ENCODE measurements around the gene PLD6.

PLD6 gene

GRCh38 chr17:17206913-17207335 is 791 bp upstream of the PLD6 start:
- TF ChIP-seq TCF4 (CRISPR knock-in tag; IDR thresholded peaks at IDR 0.05; ENCODE audit: borderline replicate concordance), result no peak
- no peak for TF ChIP-seq CSDC2 (CRISPR knock-in tag; IDR thresholded peaks at IDR 0.05)
- no peak for TF ChIP-seq SNAI2 (CRISPR knock-in tag; IDR thresholded peaks at IDR 0.05)
- TF ChIP-seq ZNF8 (CRISPR knock-in tag; IDR thresholded peaks at IDR 0.05), result no peak
- no peak for TF ChIP-seq PPARA (CRISPR knock-in tag; IDR thresholded peaks at IDR 0.05; ENCODE audit: borderline replicate concordance)
- no peak for TF ChIP-seq CREB5 (CRISPR knock-in tag; IDR thresholded peaks at IDR 0.05; ENCODE audit: low read depth)
- TF ChIP-seq ZNF565 (CRISPR knock-in tag; conservative IDR thresholded peaks at IDR 0.05; ENCODE audit: low read depth), result no peak
- no peak for TF ChIP-seq ZFP3 (CRISPR knock-in tag; IDR thresholded peaks at IDR 0.05)
- TF ChIP-seq ZC3H10 (CRISPR knock-in tag; IDR thresholded peaks at IDR 0.05), result no peak
- no peak for TF ChIP-seq TOX (CRISPR knock-in tag; IDR thresholded peaks at IDR 0.05; ENCODE audit: borderline replicate concordance)
- TF ChIP-seq ZNF70 (CRISPR knock-in tag; IDR thresholded peaks at IDR 0.05), result no peak
- TF ChIP-seq CSRNP3 (CRISPR knock-in tag; IDR thresholded peaks at IDR 0.05), result no peak
- TF ChIP-seq GLIS3 (CRISPR knock-in tag; IDR thresholded peaks at IDR 0.05), result no peak
- TF ChIP-seq RARB (CRISPR knock-in tag; IDR thresholded peaks at IDR 0.05), result no peak
- peak; percentile 3; the same call in 2 of the 3 replicates for ATAC-seq

GRCh38 chr17:17205368-17206123 is 587 bp downstream of the PLD6 start:
- TF ChIP-seq BACH2 (CRISPR knock-in tag; IDR thresholded peaks at IDR 0.05; ENCODE audit: borderline replicate concordance) (no peak), CSDC2 (CRISPR knock-in tag; IDR thresholded peaks at IDR 0.05) (no peak), CREB5 (CRISPR knock-in tag; IDR thresholded peaks at IDR 0.05; ENCODE audit: low read depth) (no peak), ZFP30 (CRISPR knock-in tag; IDR thresholded peaks at IDR 0.05) (no peak), ARNTL (CRISPR knock-in tag; IDR thresholded peaks at IDR 0.05; ENCODE audit: borderline replicate concordance, low read depth) (no peak), ISL1 (CRISPR knock-in tag; IDR thresholded peaks at IDR 0.05) (no peak), ZNF70 (CRISPR knock-in tag; IDR thresholded peaks at IDR 0.05) (no peak), SNAI2 (CRISPR knock-in tag; IDR thresholded peaks at IDR 0.05) (no peak), POU6F1 (CRISPR knock-in tag; IDR thresholded peaks at IDR 0.05; ENCODE audit: borderline replicate concordance, low read depth) (no peak), TOX (CRISPR knock-in tag; IDR thresholded peaks at IDR 0.05; ENCODE audit: borderline replicate concordance) (no peak), GLIS3 (CRISPR knock-in tag; IDR thresholded peaks at IDR 0.05) (no peak), ESRRG (CRISPR knock-in tag; IDR thresholded peaks at IDR 0.05) (no peak), TSHZ2 (CRISPR knock-in tag; IDR thresholded peaks at IDR 0.05) (no peak), TCF4 (CRISPR knock-in tag; IDR thresholded peaks at IDR 0.05; ENCODE audit: borderline replicate concordance) (no peak), RARB (CRISPR knock-in tag; IDR thresholded peaks at IDR 0.05) (no peak), ZFP3 (CRISPR knock-in tag; IDR thresholded peaks at IDR 0.05) (no peak), OSR1 (CRISPR knock-in tag; IDR thresholded peaks at IDR 0.05) (no peak), ZNF565 (CRISPR knock-in tag; conservative IDR thresholded peaks at IDR 0.05; ENCODE audit: low read depth) (no peak), ZC3H10 (CRISPR knock-in tag; IDR thresholded peaks at IDR 0.05) (no peak), CSRNP3 (CRISPR knock-in tag; IDR thresholded peaks at IDR 0.05) (no peak)
- peak; percentile 79 for ATAC-seq

Measured in SK-N-SH treated with all-trans-retinoic acid at 6 μM for 48 hours (cell line).